Measurements from ENCODE around the gene FBXO47.

Gene FBXO47

GRCh38 chr17:39014044-39014794, 47.0 kb upstream of the FBXO47 start (continued):
- peak; percentile 70 for TF ChIP-seq ZBTB48 (tag by site-specific recombination; IDR thresholded peaks at IDR 0.05)
- TF ChIP-seq ZNF48 (tag by site-specific recombination; IDR thresholded peaks at IDR 0.05) = no peak
- TF ChIP-seq, protein P1, sequence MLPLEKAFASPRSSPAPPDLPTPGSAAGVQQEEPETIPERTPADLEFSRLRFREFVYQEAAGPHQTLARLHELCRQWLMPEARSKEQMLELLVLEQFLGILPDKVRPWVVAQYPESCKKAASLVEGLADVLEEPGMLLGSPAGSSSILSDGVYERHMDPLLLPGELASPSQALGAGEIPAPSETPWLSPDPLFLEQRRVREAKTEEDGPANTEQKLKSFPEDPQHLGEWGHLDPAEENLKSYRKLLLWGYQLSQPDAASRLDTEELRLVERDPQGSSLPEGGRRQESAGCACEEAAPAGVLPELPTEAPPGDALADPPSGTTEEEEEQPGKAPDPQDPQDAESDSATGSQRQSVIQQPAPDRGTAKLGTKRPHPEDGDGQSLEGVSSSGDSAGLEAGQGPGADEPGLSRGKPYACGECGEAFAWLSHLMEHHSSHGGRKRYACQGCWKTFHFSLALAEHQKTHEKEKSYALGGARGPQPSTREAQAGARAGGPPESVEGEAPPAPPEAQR (tag by site-specific recombination; IDR thresholded peaks at IDR 0.05) = no peak
- no peak for TF ChIP-seq ZNF202 (tag by site-specific recombination; IDR thresholded peaks at IDR 0.05; ENCODE audit: borderline replicate concordance)
- no peak for TF ChIP-seq ZNF555 (tag by site-specific recombination; conservative IDR thresholded peaks at IDR 0.05)
- no peak for TF ChIP-seq HOXA7 (CRISPR knock-in tag; IDR thresholded peaks at IDR 0.05; ENCODE audit: borderline replicate concordance)
- TF ChIP-seq PRDM6 (tag by site-specific recombination; IDR thresholded peaks at IDR 0.05) = peak; percentile 65
- TF ChIP-seq ZNF76 (tag by site-specific recombination; IDR thresholded peaks at IDR 0.05; ENCODE audit: borderline replicate concordance, low read depth) = no peak
- TF ChIP-seq ZNF112 (tag by site-specific recombination; IDR thresholded peaks at IDR 0.05) = no peak
- TF ChIP-seq EGR2 (tag by site-specific recombination; IDR thresholded peaks at IDR 0.05; ENCODE audit: low read depth) = peak; percentile 51; the same call in 1 of the 2 replicates
- TF ChIP-seq, protein P2, sequence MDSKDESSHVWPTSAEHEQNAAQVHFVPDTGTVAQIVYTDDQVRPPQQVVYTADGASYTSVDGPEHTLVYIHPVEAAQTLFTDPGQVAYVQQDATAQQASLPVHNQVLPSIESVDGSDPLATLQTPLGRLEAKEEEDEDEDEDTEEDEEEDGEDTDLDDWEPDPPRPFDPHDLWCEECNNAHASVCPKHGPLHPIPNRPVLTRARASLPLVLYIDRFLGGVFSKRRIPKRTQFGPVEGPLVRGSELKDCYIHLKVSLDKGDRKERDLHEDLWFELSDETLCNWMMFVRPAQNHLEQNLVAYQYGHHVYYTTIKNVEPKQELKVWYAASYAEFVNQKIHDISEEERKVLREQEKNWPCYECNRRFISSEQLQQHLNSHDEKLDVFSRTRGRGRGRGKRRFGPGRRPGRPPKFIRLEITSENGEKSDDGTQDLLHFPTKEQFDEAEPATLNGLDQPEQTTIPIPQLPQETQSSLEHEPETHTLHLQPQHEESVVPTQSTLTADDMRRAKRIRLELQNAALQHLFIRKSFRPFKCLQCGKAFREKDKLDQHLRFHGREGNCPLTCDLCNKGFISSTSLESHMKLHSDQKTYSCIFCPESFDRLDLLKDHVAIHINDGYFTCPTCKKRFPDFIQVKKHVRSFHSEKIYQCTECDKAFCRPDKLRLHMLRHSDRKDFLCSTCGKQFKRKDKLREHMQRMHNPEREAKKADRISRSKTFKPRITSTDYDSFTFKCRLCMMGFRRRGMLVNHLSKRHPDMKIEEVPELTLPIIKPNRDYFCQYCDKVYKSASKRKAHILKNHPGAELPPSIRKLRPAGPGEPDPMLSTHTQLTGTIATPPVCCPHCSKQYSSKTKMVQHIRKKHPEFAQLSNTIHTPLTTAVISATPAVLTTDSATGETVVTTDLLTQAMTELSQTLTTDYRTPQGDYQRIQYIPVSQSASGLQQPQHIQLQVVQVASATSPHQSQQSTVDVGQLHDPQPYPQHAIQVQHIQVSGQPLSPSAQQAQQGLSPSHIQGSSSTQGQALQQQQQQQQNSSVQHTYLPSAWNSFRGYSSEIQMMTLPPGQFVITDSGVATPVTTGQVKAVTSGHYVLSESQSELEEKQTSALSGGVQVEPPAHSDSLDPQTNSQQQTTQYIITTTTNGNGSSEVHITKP (tag by site-specific recombination; IDR thresholded peaks at IDR 0.05) = 0 out of 2 replicates have a peak, but pooled peaks have one; percentile 27
- peak; percentile 47; the same call in 1 of the 2 replicates for TF ChIP-seq ZNF518A (tag by site-specific recombination; conservative IDR thresholded peaks at IDR 0.05; ENCODE audit: low read depth)
- TF ChIP-seq ZNF274 (IDR thresholded peaks at IDR 0.05; ENCODE audit: low read length) = no peak
- TF ChIP-seq ZNF274 (tag by site-specific recombination; IDR thresholded peaks at IDR 0.05; ENCODE audit: borderline replicate concordance) = no peak
- TF ChIP-seq REST (tag by site-specific recombination; IDR thresholded peaks at IDR 0.05) = no peak
- no peak for TF ChIP-seq ZNF114 (tag by site-specific recombination; IDR thresholded peaks at IDR 0.05)
- peak; percentile 98 for TF ChIP-seq ZNF692 (tag by site-specific recombination; IDR thresholded peaks at IDR 0.05)
- TF ChIP-seq ZNF747 (tag by site-specific recombination; IDR thresholded peaks at IDR 0.05) = no peak
- no peak for TF ChIP-seq ZNF211 (tag by site-specific recombination; IDR thresholded peaks at IDR 0.05; ENCODE audit: low read depth)
- peak; percentile 66 for TF ChIP-seq ZFHX2 (tag by site-specific recombination; conservative IDR thresholded peaks at IDR 0.05)
- peak; percentile 59 for TF ChIP-seq ZNF629 (tag by site-specific recombination; IDR thresholded peaks at IDR 0.05)

Measured in HEK293 (cell line).